BE2C (cell line): ENCODE measurements around the gene CDT1.
A peak's percentile ranks its signal among the peaks of the same experiment; 100 is the strongest.
"Not testable (repeated sequence)": the region's sequence is repeated elsewhere in the genome, so short reads cannot be mapped to it uniquely, and the experiment has no call there.

ENCODE experiments used
- DNase-seq: peaks from one replicate; pipeline ENCODE4 v3.0.0-alpha.2; 2020
- H3K27me3 ChIP-seq: fragments of 250-450 bp; sonication (Bioruptor Pico); 2 replicates; pipeline ENCODE4 v1.5.1; 2020; ENCODE audit warnings: mild to moderate bottlenecking
- H3K36me3 ChIP-seq: fragments of 250-450 bp; sonication (Bioruptor Pico); 2 replicates; pipeline ENCODE4 v1.5.1; 2020; ENCODE audit warnings: mild to moderate bottlenecking
- H3K4me1 ChIP-seq: fragments of 250-450 bp; sonication (Bioruptor Pico); 2 replicates; pipeline ENCODE4 v1.5.1; 2020
- H3K4me3 ChIP-seq: 2 replicates; pipeline ENCODE4 v1.5.1; 2011; ENCODE audit warnings: low read depth, low read length
- H3K9me3 ChIP-seq: fragments of 250-450 bp; sonication (Bioruptor Pico); 2 replicates; pipeline ENCODE4 v1.5.1; 2020
- TF ChIP-seq, protein P1 (sequence below): IDR thresholded peaks from 2 replicates; pipeline ENCODE4 v1.5.1; 2012; ENCODE audit warnings: mild to moderate bottlenecking, low read depth, low read length

Gene CDT1

DNA sequence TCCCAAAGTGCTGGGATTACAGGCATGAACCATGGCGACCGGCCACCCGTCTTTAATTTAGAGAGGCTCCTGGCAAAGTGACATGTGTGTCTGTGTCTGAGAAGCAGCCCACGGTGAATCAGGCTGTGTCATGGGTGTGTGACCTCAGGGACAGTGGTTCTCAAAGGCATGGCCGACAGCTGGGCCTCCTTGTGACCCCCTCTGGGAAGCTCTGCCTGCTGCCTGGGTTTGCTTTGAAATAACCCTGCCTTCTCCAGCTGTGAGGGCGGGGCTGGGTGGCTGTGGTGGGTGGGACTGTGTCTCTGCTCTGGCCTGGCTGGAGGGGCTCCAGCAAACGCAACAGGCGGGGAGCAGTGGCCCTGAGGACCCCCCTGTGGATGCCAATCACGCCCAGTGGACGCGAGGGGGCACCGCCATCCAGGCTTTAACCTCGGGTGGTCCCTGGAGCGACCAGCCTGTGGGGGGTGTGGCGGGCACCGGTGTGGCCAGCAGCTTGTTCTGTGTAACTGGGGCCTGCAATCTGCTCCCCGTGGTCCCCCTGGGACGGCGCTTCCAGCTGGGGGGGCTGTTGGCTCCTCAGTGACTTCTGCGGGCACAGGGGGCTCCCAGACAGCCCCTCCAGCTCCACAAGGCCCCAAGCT, 16.9 kb downstream of the CDT1 start:
- H3K4me1 ChIP-seq: peaks cover 3% of the 10 kb centered on the region; the same call in 1 of the 2 replicates
- TF ChIP-seq, protein P1, sequence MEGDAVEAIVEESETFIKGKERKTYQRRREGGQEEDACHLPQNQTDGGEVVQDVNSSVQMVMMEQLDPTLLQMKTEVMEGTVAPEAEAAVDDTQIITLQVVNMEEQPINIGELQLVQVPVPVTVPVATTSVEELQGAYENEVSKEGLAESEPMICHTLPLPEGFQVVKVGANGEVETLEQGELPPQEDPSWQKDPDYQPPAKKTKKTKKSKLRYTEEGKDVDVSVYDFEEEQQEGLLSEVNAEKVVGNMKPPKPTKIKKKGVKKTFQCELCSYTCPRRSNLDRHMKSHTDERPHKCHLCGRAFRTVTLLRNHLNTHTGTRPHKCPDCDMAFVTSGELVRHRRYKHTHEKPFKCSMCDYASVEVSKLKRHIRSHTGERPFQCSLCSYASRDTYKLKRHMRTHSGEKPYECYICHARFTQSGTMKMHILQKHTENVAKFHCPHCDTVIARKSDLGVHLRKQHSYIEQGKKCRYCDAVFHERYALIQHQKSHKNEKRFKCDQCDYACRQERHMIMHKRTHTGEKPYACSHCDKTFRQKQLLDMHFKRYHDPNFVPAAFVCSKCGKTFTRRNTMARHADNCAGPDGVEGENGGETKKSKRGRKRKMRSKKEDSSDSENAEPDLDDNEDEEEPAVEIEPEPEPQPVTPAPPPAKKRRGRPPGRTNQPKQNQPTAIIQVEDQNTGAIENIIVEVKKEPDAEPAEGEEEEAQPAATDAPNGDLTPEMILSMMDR: no peak
- no peaks in the 10 kb centered on the region; the same call in 1 of the 2 replicates for H3K27me3 ChIP-seq
- H3K36me3 ChIP-seq: no peaks in the 10 kb centered on the region
- H3K4me3 ChIP-seq: no peak overlapping the region
- no peaks in the 10 kb centered on the region; the same call in 1 of the 2 replicates for H3K9me3 ChIP-seq
- DNase-seq: no peak

DNA sequence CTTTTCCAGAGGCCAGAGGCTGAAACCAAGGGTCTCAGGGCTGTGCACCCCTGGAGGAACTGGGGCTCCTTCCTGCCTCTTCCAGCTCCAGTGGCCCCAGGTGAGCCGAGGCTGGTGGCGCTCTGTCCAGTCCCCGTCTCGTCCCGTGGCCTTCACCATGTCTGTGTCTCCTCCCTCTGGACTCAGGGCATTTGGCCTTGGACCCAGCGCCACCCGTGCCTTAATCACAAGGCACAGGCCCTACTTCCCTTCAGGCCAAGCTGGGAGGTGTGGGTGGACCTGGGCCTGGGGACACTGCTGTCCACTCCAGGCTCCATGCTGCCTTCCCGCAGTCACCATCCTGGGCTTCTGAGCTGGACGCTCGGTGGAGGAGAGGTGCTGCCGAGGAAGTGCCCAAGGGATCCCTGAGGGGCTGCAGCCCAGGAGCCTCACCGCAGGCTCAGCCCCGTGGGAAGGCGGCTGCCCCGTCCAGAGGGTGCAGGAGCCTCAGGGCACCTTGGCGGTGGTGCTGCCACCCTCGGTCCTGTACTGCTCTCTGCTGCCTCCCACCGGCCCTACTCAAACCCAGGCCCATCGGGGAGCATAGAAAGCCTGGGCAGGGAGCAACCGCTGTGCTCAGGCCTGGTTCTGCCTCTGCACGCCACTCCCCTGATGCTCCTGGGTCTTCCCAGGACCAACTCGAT, 17.7 kb downstream of the CDT1 start:
- H3K9me3 ChIP-seq: no peaks in the 10 kb centered on the region; the same call in 1 of the 2 replicates
- DNase-seq: no peak

DNA sequence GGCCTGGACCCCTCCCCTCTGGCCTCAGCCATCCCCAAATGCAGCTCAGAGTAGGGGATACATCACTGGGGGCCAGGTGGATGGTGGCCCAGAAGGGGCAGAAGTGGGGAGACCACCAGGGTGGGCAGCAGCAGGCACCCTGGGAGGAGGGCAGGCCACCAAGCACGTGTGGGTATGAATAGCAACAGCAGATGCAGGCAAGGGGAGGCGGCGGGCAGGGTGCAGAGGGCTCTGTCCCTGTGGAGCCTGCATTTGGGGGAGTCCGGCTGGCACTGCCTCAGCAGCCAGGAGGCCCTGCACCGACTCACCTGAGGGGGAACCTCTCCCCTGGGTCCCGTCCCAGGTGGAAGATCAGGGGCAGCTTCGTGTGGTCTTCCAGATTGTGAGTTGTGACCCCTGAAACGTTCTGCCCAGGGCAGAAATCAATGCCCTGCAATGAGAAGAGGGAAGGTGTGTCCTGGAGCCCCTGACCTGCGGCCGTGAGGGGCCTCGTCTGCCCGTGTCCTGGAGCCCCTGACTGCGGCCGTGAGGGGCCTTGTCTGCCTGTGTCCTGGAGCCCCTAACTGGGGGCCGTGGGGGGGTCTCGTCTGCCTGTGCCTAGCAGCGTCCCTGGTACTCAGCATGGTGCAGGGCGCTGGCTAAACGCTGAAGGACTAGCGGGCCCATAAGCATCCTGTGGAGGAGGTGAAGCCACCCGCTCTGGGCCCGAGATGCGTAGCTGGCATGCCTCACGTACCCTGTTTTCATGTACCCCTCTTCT, 18.9 kb downstream of the CDT1 start:
- peaks cover 3% of the 10 kb centered on the region; the same call in 1 of the 2 replicates for H3K4me1 ChIP-seq
- no peaks in the 10 kb centered on the region for H3K36me3 ChIP-seq
- TF ChIP-seq, protein P1: no peak
- H3K27me3 ChIP-seq: no peaks in the 10 kb centered on the region
- no peak for DNase-seq
- H3K9me3 ChIP-seq: no peaks in the 10 kb centered on the region; the same call in 1 of the 2 replicates
- no peak overlapping the region for H3K4me3 ChIP-seq

More for the DNA sequence above, 17.7 kb downstream of the CDT1 start:
- Histone ChIP-seq H3K4me3 (no peak overlapping the region), H3K4me1 (peaks cover 3% of the 10 kb centered on the region; the same call in 1 of the 2 replicates), H3K36me3 (no peaks in the 10 kb centered on the region), H3K27me3 (no peaks in the 10 kb centered on the region)
- TF ChIP-seq, protein P1: peak; percentile 36

DNA sequence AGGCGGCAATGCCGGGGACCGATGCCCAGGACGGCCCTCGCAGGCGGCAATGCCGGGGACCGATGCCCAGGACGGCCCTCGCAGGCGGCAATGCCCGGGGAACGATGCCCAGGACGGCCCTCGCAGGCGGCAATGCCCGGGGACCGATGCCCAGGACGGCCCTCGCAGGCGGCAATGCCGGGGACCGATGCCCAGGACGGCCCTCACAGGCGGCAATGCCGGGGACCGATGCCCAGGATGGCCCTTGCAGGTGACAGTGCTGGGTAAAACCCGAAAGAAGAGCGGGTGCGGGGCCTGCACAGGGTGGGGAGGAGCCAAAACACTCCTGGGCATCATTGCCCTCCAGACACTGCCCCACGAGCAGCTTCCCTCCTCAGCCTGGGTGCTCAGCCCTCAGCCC, 20.1 kb downstream of the CDT1 start:
- not testable (repeated sequence) for H3K9me3 ChIP-seq, DNase-seq, H3K36me3 ChIP-seq, H3K4me3 ChIP-seq, H3K4me1 ChIP-seq, H3K27me3 ChIP-seq

DNA sequence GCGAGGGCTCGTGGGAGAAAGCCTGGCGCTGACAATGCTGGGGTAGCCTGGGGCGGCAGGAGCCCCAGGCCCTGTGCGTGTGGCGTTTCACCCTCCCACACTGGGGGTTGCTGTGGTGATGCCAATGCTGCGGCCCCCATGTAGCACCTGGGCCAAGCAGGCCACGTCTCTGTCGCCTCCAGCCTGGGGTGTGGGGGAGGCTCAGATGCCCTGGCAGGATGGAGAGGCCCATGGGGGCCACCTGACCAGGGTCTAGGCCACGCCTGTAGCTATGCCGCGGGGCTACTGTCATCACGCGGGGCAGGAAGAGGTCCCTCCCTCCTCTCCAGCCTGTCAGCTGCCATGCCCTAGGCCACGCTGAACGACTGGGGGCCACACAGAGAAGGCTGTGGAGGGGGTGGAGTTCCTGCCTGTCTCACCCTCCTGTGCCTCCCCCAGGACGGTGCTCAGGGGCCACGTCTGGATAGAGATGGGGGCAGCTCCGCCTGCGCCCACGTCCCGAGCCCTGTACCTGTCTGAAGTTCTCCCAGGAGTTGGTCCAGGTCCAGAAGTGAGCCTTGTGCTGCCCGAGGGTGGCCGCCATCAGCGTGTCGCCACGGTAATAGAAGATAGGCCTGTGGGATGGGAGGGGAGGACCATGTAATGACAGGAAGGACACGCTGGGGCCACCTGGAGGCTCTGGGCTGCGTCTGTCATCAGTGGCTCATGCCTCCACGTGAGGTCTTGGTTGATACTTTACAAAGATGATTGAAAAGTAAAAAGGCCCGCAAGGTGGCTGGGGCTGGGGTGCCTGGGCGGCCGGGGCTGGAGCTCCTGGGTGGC, 20.9 kb downstream of the CDT1 start:
- no peaks in the 10 kb centered on the region for H3K9me3 ChIP-seq
- H3K36me3 ChIP-seq: no peaks in the 10 kb centered on the region
- H3K27me3 ChIP-seq: no peaks in the 10 kb centered on the region
- H3K4me3 ChIP-seq: no peak overlapping the region
- TF ChIP-seq, protein P1: no peak
- no peak for DNase-seq
- peaks cover 3% of the 10 kb centered on the region; the same call in 1 of the 2 replicates for H3K4me1 ChIP-seq

DNA sequence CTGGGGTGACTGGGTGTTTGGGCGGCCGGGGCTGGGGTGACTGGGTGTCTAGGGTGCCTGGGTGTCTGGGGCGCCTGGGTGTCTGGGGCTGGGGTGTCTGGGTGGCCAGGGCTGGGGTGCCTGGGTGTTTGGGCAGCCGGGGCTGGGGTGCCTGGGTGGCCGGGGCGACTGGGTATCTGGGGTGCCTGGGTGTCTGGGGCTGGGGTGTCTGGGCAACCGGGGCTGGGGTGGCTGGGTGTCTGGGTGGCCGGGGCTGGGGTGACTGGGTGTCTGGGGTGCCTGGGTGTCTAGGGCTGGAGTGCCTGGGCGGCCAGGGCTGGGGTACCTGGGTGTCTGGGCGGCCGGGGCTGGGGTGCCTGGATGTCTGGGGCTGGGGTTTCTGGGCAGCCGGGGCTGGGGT, 21.6 kb downstream of the CDT1 start:
- H3K9me3 ChIP-seq: no peaks in the 10 kb centered on the region
- DNase-seq: no peak
- TF ChIP-seq, protein P1: no peak
- no peaks in the 10 kb centered on the region for H3K27me3 ChIP-seq
- no peak overlapping the region for H3K4me3 ChIP-seq
- peaks cover 3% of the 10 kb centered on the region; the same call in 1 of the 2 replicates for H3K4me1 ChIP-seq
- H3K36me3 ChIP-seq: no peaks in the 10 kb centered on the region
